AG10803 (cell line): ENCODE measurements around the gene MPHOSPH10.

Experiments
- DNase-seq: peaks from one replicate; pipeline ENCODE4 v3.0.0; 2010; ENCODE audit warnings: low read depth
- H3K4me3 ChIP-seq: 2 replicates; pipeline ENCODE4 v1.5.1; 2011; ENCODE audit warnings: mild to moderate bottlenecking, low read length, control low read depth
- CTCF ChIP-seq: conservative IDR thresholded peaks from 2 replicates; pipeline ENCODE4 v1.5.1; 2011; ENCODE audit warnings: mild to moderate bottlenecking, low read length, control low read depth, inconsistent platforms

The MPHOSPH10 gene

GRCh38 chr2:71187589-71187988 is 57.2 kb downstream of the MPHOSPH10 start:
- DNase-seq = no peak
- no peak overlapping the region for H3K4me3 ChIP-seq
- no peak for TF ChIP-seq CTCF

DNA sequence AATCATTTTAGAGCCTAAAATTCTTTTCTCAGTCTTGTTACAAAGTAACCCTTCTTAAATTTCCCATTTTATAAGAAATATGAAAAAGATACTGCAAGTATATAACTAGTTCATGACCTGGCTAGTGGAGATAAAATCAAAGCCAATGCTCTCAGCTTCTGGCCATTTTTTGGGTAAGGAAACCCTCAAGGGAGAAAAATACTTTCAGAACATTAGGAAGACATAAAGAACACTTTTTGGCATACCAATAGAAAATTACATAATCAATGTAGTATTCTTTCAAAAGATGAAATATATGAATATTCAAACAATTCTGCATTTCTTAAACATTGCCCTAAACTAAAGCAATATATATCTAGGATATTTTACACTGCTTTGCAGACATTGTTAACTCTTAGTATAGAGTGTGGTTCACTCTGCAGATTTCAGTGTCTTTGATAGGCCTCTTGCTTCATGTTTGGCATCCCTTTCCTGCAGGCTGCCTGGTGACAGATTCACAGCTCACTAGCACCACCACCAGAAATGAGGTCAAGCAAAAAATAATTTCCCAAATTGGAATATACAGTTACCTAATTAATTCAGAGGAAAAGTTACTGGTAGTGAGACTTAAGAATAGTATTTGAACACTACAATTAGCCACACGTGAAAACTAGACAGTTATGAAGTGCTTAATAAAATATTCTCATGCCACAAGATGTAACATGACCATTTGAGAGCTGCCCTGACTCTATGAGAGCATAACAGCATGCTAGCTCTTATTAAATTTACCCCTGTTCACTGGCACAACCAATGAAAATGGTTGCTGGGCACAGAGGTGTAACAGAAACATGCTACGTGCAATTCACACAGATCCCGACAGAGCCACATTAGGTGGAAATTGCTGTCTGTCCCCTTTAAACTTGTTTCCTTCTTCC is 60.5 kb downstream of the MPHOSPH10 start:
- TF ChIP-seq CTCF = peak; percentile 48
- peak; percentile 40 for DNase-seq
- no peak overlapping the region for H3K4me3 ChIP-seq

DNA sequence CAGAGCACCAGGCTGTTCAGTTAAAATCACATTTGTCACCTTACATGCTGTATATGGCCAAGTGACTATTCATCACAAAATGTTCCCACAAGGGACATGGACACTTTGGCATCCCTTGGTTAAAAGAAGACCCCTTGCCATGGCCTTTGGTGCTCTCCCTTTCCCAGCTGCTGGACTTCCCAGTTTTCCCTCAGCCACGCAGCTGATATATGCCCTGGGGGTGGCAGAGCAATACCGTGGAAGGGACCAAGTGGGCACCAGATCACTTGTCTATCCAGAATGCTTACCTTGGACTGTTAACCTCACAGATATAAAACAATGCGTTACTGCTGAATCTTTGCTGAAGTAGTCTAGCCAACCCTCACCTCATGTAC is 61.1 kb downstream of the MPHOSPH10 start:
- no peak for DNase-seq
- H3K4me3 ChIP-seq = no peak overlapping the region
- TF ChIP-seq CTCF = no peak
